Measurements from ENCODE around the gene HECTD4. TPM values are rescaled to one million over a fixed set of nuclear protein-coding genes. Genes with fewer than 3 reads are reported as not detected.

The HECTD4 gene
- total and polyA plus RNA-seq, 2 donors (not counting 1 experiment from before 2014, with no cell fraction given), result 46.4 to 92.2 TPM

GRCh38 chr12:112131686-112132085 lies 250.5 kb downstream of the HECTD4 start:
- H3K4me1 Mint-ChIP-seq, result peaks cover 52% of the 10 kb centered on the region
- DNase-seq (no peak), ATAC-seq (ENCODE audit: low read depth) (no peak)
- no peaks in the 10 kb centered on the region for H4K20me1 ChIP-seq (ENCODE audit: control insufficient read depth, insufficient read depth, low read length, poor library complexity, severe bottlenecking)
- H3K27me3 ChIP-seq (replicated peaks in 1 of 4; ENCODE audit: control extremely low read depth in 1 of 4, control insufficient read depth in 3 of 4, insufficient read depth in 4 of 4, low read length in 3 of 4), result no peaks in the 10 kb centered on the region
- intact Hi-C loops (cut with micrococcal nuclease), result no loop called here
- no peak overlapping the region for H2AFZ ChIP-seq (ENCODE audit: insufficient read depth, low read depth, low read length, poor library complexity, severe bottlenecking)
- POLR2A ChIA-PET, result no interaction called here
- peaks cover 74% of the 10 kb centered on the region for H3K79me2 ChIP-seq (ENCODE audit: control insufficient read depth, insufficient read depth, low read length)
- TF ChIP-seq, protein P1, sequence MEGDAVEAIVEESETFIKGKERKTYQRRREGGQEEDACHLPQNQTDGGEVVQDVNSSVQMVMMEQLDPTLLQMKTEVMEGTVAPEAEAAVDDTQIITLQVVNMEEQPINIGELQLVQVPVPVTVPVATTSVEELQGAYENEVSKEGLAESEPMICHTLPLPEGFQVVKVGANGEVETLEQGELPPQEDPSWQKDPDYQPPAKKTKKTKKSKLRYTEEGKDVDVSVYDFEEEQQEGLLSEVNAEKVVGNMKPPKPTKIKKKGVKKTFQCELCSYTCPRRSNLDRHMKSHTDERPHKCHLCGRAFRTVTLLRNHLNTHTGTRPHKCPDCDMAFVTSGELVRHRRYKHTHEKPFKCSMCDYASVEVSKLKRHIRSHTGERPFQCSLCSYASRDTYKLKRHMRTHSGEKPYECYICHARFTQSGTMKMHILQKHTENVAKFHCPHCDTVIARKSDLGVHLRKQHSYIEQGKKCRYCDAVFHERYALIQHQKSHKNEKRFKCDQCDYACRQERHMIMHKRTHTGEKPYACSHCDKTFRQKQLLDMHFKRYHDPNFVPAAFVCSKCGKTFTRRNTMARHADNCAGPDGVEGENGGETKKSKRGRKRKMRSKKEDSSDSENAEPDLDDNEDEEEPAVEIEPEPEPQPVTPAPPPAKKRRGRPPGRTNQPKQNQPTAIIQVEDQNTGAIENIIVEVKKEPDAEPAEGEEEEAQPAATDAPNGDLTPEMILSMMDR (IDR thresholded peaks at IDR 0.05), result no peak
- TF ChIP-seq EZH2 (IDR thresholded peaks at IDR 0.05; ENCODE audit: borderline replicate concordance, insufficient read depth, low read depth, low read length, poor library complexity, severe bottlenecking), result no peak
- H3K27ac Mint-ChIP-seq, result peak overlapping the region; percentile 54
- CTCF ChIA-PET, result interaction anchor here (0.6 to 2.0 kb wide), 3 partner anchors 22 to 291 kb away, joined by 3 to 4 read pairs (median 3); no protein-coding TSS in a partner anchor
- H3K27ac ChIP-seq (ENCODE audit: low read length in 2 of 2), result peak overlapping the region; percentile 60 to 81
- H3K27me3 Mint-ChIP-seq, result no peaks in the 10 kb centered on the region
- peaks cover 4 to 30% of the 10 kb centered on the region in 2 experiments for H3K36me3 ChIP-seq (replicated peaks in 1 of 2; ENCODE audit: control extremely low read depth in 1 of 2, control insufficient read depth in 1 of 2, extremely low read depth in 1 of 2, insufficient read depth in 2 of 2, low read length in 1 of 2)
- no CpG with 5 or more reads among the region's 1 CpG for WGBS (ENCODE audit: insufficient coverage)
- no peak overlapping the region for H3K4me3 ChIP-seq (ENCODE audit: control extremely low read depth in 1 of 5, extremely low read depth in 1 of 5, insufficient read depth in 1 of 5, low read depth in 2 of 5, low read length in 4 of 5)
- peaks cover 43 to 46% of the 10 kb centered on the region in 2 donors for H3K4me1 ChIP-seq (ENCODE audit: control insufficient read depth in 2 of 2, insufficient read depth in 2 of 2, low read length in 2 of 2)
- H3K9ac ChIP-seq (ENCODE audit: low read length), result no peak overlapping the region
- H3K9me3 ChIP-seq (ENCODE audit: control extremely low read depth in 1 of 3, control insufficient read depth in 2 of 3, insufficient read depth in 1 of 3, low read length in 2 of 3), result no peaks in the 10 kb centered on the region
- H3K4me2 ChIP-seq (replicated peaks; ENCODE audit: low read depth, low read length, poor library complexity, severe bottlenecking), result peak overlapping the region; percentile 71
- H3K4me3 Mint-ChIP-seq, result peak overlapping the region; percentile 15
- H3K9me3 Mint-ChIP-seq (ENCODE audit: insufficient read depth), result no peaks in the 10 kb centered on the region

GRCh38 chr12:112130441-112130998 lies 251.7 kb downstream of the HECTD4 start:
- Histone ChIP-seq H3K27me3 (replicated peaks in 1 of 4; ENCODE audit: control extremely low read depth in 1 of 4, control insufficient read depth in 3 of 4, insufficient read depth in 4 of 4, low read length in 3 of 4) (no peaks in the 10 kb centered on the region), H3K79me2 (ENCODE audit: control insufficient read depth, insufficient read depth, low read length) (peaks cover 74% of the 10 kb centered on the region), H3K27ac (ENCODE audit: low read length in 2 of 2) (peak overlapping the region; percentile 60 to 81), H3K9ac (ENCODE audit: low read length) (peak overlapping the region; percentile 48), H3K9me3 (ENCODE audit: control extremely low read depth in 1 of 3, control insufficient read depth in 2 of 3, insufficient read depth in 1 of 3, low read length in 2 of 3) (no peaks in the 10 kb centered on the region), H3K4me1 (ENCODE audit: control insufficient read depth in 2 of 2, insufficient read depth in 2 of 2, low read length in 2 of 2) (peaks cover 49 to 51% of the 10 kb centered on the region in 2 donors), H3K36me3 (replicated peaks in 1 of 2; ENCODE audit: control extremely low read depth in 1 of 2, control insufficient read depth in 1 of 2, extremely low read depth in 1 of 2, insufficient read depth in 2 of 2, low read length in 1 of 2) (peaks cover 4 to 27% of the 10 kb centered on the region in 2 experiments), H2AFZ (ENCODE audit: insufficient read depth, low read depth, low read length, poor library complexity, severe bottlenecking) (peak overlapping the region; percentile 60), H3K4me3 (ENCODE audit: control extremely low read depth in 1 of 5, extremely low read depth in 1 of 5, insufficient read depth in 1 of 5, low read depth in 2 of 5, low read length in 4 of 5) (peak overlapping the region in 4 of 5 experiments; percentile 27 to 60 (median 52)), H3K4me2 (replicated peaks; ENCODE audit: low read depth, low read length, poor library complexity, severe bottlenecking) (peak overlapping the region; percentile 71), H4K20me1 (ENCODE audit: control insufficient read depth, insufficient read depth, low read length, poor library complexity, severe bottlenecking) (peaks cover 7% of the 10 kb centered on the region)
- H3K27ac Mint-ChIP-seq, result peak overlapping the region; percentile 84
- DNase-seq (peak; percentile 78), ATAC-seq (ENCODE audit: low read depth) (peak; percentile 62)
- no peaks in the 10 kb centered on the region for H3K9me3 Mint-ChIP-seq (ENCODE audit: insufficient read depth)
- peaks cover 58% of the 10 kb centered on the region for H3K4me1 Mint-ChIP-seq
- WGBS (ENCODE audit: insufficient coverage), result 0% methylated on average over 1 of the region's 2 CpGs
- intact Hi-C loops (cut with micrococcal nuclease), result loop anchor here (1.0 kb wide), 1 partner anchor 21 kb away; no protein-coding TSS in a partner anchor
- H3K27me3 Mint-ChIP-seq, result no peaks in the 10 kb centered on the region
- ChIA-PET CTCF (interaction anchor here (0.8 to 2.0 kb wide), 3 partner anchors 29 to 256 kb away, joined by 3 to 4 read pairs (median 3); no protein-coding TSS in a partner anchor), POLR2A (interaction anchor here (0.6 to 1.1 kb wide), 2 partner anchors 12 to 117 kb away, joined by 3 to 6 read pairs; partner anchors contain the start of genes ERP29 and TMEM116)
- TF ChIP-seq, protein P1 (IDR thresholded peaks at IDR 0.05), result no peak
- TF ChIP-seq EZH2 (IDR thresholded peaks at IDR 0.05; ENCODE audit: borderline replicate concordance, insufficient read depth, low read depth, low read length, poor library complexity, severe bottlenecking), result no peak
- H3K4me3 Mint-ChIP-seq, result peak overlapping the region; percentile 78

All from B cell (primary cell).